Measurements from ENCODE around the gene KRT26.

DNA sequence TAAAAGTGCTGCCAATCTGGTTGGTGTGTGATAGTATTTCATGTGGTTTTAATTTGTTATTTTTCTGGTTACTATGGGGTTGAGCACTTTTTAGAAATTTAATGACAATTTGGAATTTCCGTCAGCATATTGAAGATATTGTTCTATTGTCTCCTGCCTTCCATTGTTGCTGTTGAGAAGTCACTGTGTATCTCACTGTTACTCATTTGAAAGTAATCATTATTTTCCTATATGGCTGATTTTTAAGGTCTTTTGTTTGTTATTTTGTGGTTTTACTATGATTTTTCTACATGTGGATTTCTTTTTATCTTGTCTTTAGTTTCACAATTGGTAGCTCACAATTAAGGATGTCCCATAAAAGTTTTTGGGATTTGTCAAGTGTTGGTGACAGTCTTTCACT is 8.2 kb downstream of the KRT26 start:
- TF ChIP-seq, protein P1, sequence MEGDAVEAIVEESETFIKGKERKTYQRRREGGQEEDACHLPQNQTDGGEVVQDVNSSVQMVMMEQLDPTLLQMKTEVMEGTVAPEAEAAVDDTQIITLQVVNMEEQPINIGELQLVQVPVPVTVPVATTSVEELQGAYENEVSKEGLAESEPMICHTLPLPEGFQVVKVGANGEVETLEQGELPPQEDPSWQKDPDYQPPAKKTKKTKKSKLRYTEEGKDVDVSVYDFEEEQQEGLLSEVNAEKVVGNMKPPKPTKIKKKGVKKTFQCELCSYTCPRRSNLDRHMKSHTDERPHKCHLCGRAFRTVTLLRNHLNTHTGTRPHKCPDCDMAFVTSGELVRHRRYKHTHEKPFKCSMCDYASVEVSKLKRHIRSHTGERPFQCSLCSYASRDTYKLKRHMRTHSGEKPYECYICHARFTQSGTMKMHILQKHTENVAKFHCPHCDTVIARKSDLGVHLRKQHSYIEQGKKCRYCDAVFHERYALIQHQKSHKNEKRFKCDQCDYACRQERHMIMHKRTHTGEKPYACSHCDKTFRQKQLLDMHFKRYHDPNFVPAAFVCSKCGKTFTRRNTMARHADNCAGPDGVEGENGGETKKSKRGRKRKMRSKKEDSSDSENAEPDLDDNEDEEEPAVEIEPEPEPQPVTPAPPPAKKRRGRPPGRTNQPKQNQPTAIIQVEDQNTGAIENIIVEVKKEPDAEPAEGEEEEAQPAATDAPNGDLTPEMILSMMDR (IDR thresholded peaks at IDR 0.05): no peak
- no peak for TF ChIP-seq ZFX (IDR thresholded peaks at IDR 0.05; ENCODE audit: borderline replicate concordance)

Measured in 22Rv1 (cell line).